Parathyroid adenoma (tissue), 2 donors: ENCODE measurements around the gene CAMK2G.

Experiments
- H2AFZ ChIP-seq: fragments of 300-600 bp; sonication (generic); one replicate; pipeline ENCODE4 v1.7.0; 2017; ENCODE audit warnings: antibody characterized with exemption, mild to moderate bottlenecking
- H3K27ac ChIP-seq: fragments of 300-600 bp; sonication (generic); one replicate; pipeline ENCODE4 v1.7.0; 2017
- H3K27me3 ChIP-seq: fragments of 300-600 bp; sonication (generic); one replicate; pipeline ENCODE4 v1.7.0; 2017; ENCODE audit warnings: low read length; ENCODE audit not compliant: control insufficient read depth, insufficient read depth
- H3K36me3 ChIP-seq: fragments of 300-600 bp; sonication (generic); one replicate; pipeline ENCODE4 v1.7.0; 2017; ENCODE audit warnings: low read length; ENCODE audit not compliant: control insufficient read depth, insufficient read depth
- H3K4me1 ChIP-seq: fragments of 300-600 bp; sonication (generic); one replicate; pipeline ENCODE4 v1.7.0; 2017; ENCODE audit warnings: control low read depth
- H3K4me2 ChIP-seq: fragments of 300-600 bp; sonication (generic); one replicate; pipeline ENCODE4 v1.7.0; 2017; ENCODE audit warnings: low read length
- H3K4me3 ChIP-seq: fragments of 300-600 bp; sonication (generic); one replicate; pipeline ENCODE4 v1.7.0; 2017; ENCODE audit warnings: low read depth, low read length
- H3K79me2 ChIP-seq: fragments of 300-600 bp; sonication (generic); one replicate; pipeline ENCODE4 v1.7.0; 2017; ENCODE audit warnings: control low read depth
- H3K9ac ChIP-seq: fragments of 300-600 bp; sonication (generic); one replicate; pipeline ENCODE4 v1.7.0; 2017; ENCODE audit warnings: mild to moderate bottlenecking
- H3K9me3 ChIP-seq: fragments of 300-600 bp; sonication (generic); one replicate; pipeline ENCODE4 v1.7.0; 2017; ENCODE audit warnings: low read length; ENCODE audit not compliant: control insufficient read depth
- TF ChIP-seq, protein P1 (sequence below): fragments of 300-600 bp; sonication (generic); IDR thresholded peaks from one replicate; pipeline ENCODE4 v1.7.0; 2017; ENCODE audit warnings: antibody characterized with exemption, mild to moderate bottlenecking
- donor health status: primary hyperparathyroidism.

Gene CAMK2G

DNA sequence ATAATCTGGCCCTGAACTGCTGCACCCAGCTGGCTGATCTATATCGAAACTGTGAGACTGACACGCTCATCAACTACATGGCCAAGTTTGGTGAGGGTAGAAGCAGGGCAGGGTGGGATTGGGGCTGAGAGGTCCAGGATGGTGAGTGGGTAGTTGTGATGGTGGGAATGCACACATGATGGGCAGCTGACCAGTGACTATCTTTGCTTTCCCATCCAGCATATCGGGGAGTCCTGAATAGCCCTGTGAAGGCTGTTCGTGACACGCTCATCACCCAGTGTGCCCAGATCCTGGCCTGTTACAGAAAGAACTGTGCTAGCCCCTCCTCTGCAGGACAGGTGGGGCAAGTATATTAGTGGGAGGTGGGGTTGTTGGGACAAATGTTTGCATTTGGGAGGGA, 105.0 kb downstream of the CAMK2G start:
- Histone ChIP-seq H3K4me3 (no peak overlapping the region), H3K36me3 (no peaks in the 10 kb centered on the region)

DNA sequence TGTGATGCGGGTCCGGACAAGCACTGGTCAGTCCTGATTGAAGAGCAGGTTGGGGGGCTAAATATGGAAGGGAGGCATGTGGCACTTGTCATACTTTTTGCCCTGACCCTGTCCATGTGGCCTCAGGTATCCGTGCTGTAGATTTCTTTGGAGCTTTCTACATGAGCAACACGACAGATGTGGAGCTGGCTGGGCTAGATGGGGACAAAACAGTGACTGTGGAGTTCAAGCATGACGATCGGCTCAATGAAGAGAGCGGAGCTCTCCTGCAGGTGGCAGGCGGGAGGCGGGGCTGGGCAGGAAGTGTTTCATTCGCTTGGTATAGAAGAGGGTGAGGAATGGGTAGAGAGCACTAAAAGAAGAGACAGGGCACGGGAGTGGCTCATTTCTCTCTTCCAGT, 105.5 kb downstream of the CAMK2G start:
- no peak overlapping the region for H3K4me2 ChIP-seq
- no peak overlapping the region for H3K9ac ChIP-seq
- H2AFZ ChIP-seq = no peak overlapping the region
- TF ChIP-seq, protein P1, sequence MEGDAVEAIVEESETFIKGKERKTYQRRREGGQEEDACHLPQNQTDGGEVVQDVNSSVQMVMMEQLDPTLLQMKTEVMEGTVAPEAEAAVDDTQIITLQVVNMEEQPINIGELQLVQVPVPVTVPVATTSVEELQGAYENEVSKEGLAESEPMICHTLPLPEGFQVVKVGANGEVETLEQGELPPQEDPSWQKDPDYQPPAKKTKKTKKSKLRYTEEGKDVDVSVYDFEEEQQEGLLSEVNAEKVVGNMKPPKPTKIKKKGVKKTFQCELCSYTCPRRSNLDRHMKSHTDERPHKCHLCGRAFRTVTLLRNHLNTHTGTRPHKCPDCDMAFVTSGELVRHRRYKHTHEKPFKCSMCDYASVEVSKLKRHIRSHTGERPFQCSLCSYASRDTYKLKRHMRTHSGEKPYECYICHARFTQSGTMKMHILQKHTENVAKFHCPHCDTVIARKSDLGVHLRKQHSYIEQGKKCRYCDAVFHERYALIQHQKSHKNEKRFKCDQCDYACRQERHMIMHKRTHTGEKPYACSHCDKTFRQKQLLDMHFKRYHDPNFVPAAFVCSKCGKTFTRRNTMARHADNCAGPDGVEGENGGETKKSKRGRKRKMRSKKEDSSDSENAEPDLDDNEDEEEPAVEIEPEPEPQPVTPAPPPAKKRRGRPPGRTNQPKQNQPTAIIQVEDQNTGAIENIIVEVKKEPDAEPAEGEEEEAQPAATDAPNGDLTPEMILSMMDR = no peak
- H3K79me2 ChIP-seq = peaks cover 5% of the 10 kb centered on the region
- no peak overlapping the region for H3K4me3 ChIP-seq
- no peaks in the 10 kb centered on the region for H3K36me3 ChIP-seq
- no peaks in the 10 kb centered on the region for H3K27me3 ChIP-seq
- H3K9me3 ChIP-seq = no peaks in the 10 kb centered on the region
- no peak overlapping the region for H3K27ac ChIP-seq
- peaks cover 3% of the 10 kb centered on the region for H3K4me1 ChIP-seq

More for the DNA sequence above, 105.0 kb downstream of the CAMK2G start:
- H3K27ac ChIP-seq = no peak overlapping the region
- no peak overlapping the region for H3K4me2 ChIP-seq
- peaks cover 5% of the 10 kb centered on the region for H3K79me2 ChIP-seq
- no peak overlapping the region for H3K9ac ChIP-seq
- peaks cover 3% of the 10 kb centered on the region for H3K4me1 ChIP-seq
- H3K9me3 ChIP-seq = no peaks in the 10 kb centered on the region
- TF ChIP-seq, protein P1 = no peak
- H3K27me3 ChIP-seq = no peaks in the 10 kb centered on the region
- no peak overlapping the region for H2AFZ ChIP-seq

DNA sequence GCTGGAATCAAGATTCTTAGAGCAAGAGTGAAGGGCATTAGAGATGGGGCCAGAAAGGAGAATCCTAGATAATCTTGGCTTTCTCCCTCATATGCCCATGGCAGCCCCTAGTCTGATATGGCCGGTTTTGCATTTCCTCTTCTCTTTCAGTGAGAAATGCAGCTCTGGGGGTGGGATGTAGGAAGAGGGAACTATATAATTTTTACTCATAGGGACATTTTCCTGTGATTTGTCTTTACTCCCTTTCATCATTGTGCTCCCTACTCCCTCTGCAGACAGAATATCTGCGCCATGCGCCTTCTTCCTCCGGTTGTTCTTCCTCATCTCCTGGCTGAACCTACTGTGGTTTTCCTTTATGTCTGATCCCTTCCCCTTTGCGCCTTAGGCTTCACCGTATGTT, 109.3 kb downstream of the CAMK2G start:
- no peaks in the 10 kb centered on the region for H3K27me3 ChIP-seq
- H3K36me3 ChIP-seq = no peaks in the 10 kb centered on the region
- no peak overlapping the region for H3K9ac ChIP-seq
- no peaks in the 10 kb centered on the region for H3K9me3 ChIP-seq
- H3K4me2 ChIP-seq = no peak overlapping the region
- no peaks in the 10 kb centered on the region for H3K4me1 ChIP-seq
- no peak overlapping the region for H3K4me3 ChIP-seq
- peaks cover 8% of the 10 kb centered on the region for H3K79me2 ChIP-seq
- H2AFZ ChIP-seq = no peak overlapping the region
- TF ChIP-seq, protein P1 = no peak
- no peak overlapping the region for H3K27ac ChIP-seq

DNA sequence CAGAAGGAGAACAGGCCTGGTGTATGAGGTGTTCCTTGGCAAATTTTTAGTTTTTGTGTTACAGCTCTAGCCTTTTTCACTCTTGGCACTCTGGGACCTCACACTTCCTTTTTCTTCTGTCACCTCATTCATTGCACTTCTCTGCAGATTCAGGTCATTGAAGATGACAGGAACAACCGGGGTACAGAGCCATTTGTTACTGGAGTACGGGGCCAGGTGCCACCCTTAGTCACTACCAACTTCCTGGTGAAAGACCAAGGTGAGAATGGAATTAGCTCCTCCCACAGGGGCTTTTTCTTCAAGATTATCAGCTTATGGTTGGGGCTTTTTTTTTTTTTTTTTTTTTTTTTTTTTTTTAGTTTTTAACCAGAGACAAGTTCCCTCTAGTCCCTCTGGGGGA, 111.0 kb downstream of the CAMK2G start:
- H3K9ac ChIP-seq = no peak overlapping the region
- peaks cover 20% of the 10 kb centered on the region for H3K79me2 ChIP-seq
- no peaks in the 10 kb centered on the region for H3K36me3 ChIP-seq
- TF ChIP-seq, protein P1 = no peak
- no peaks in the 10 kb centered on the region for H3K9me3 ChIP-seq
- no peak overlapping the region for H3K4me2 ChIP-seq
- H3K4me3 ChIP-seq = no peak overlapping the region
- no peak overlapping the region for H2AFZ ChIP-seq
- H3K4me1 ChIP-seq = no peaks in the 10 kb centered on the region
- H3K27ac ChIP-seq = no peak overlapping the region
- no peaks in the 10 kb centered on the region for H3K27me3 ChIP-seq

DNA sequence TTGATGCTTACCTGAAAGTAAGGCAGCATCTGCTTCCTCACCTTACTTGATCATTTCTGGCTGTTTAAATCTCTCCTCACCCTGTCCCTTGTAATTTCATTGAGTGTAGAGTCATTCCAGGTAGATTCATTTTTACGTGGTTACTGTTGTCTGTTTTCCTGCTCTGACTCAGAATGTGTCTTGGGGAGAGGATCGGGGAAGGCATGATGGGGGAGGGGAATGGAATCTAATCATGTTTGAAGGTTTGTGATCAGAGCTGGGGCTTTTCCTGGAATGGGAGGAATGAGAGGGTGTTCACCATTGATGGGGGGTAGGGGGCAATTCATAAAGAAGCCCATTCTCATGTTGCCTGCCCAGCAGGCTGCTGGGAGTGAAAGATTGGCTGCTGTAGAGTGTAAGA, 111.4 kb downstream of the CAMK2G start:
- Histone ChIP-seq H3K4me1 (no peaks in the 10 kb centered on the region), H3K9me3 (no peaks in the 10 kb centered on the region), H3K4me3 (no peak overlapping the region), H3K9ac (no peak overlapping the region), H3K36me3 (no peaks in the 10 kb centered on the region), H3K4me2 (no peak overlapping the region), H3K27me3 (no peaks in the 10 kb centered on the region), H2AFZ (no peak overlapping the region), H3K79me2 (peaks cover 21% of the 10 kb centered on the region), H3K27ac (no peak overlapping the region)
- TF ChIP-seq, protein P1 = no peak
